T-helper 1 cell treated with Interleukin-12 subunit alpha and Interleukin-12 subunit beta and Interleukin-4 antibody, amounts not matched to agents 30 μg/mL and 1 μg/mL, for 36 hours (primary cell): ENCODE results near the gene BMPR2.
A peak's percentile ranks its signal among the peaks of the same experiment; 100 is the strongest.
"Not testable (repeated sequence)": the region's sequence is repeated elsewhere in the genome, so short reads cannot be mapped to it uniquely, and the experiment has no call there.

ENCODE experiments used
- H3K27ac Mint-ChIP-seq: one replicate; pipeline ENCODE4 v1.8.0; 2021; ENCODE audit warnings: mild to moderate bottlenecking, mixed read lengths
- H3K27me3 Mint-ChIP-seq: one replicate; pipeline ENCODE4 v1.8.0; 2021; ENCODE audit warnings: low read depth, mixed read lengths
- H3K36me3 Mint-ChIP-seq: one replicate; pipeline ENCODE4 v1.8.0; 2021; ENCODE audit warnings: low read depth, mixed read lengths
- H3K4me1 Mint-ChIP-seq: one replicate; pipeline ENCODE4 v1.8.0; 2021; ENCODE audit warnings: low read depth, mixed read lengths
- H3K4me3 Mint-ChIP-seq: one replicate; pipeline ENCODE4 v1.8.0; 2021; ENCODE audit warnings: mild to moderate bottlenecking, moderate library complexity, mixed read lengths
- H3K9me3 Mint-ChIP-seq: one replicate; pipeline ENCODE4 v1.8.0; 2021; ENCODE audit warnings: mixed read lengths

Gene BMPR2

DNA sequence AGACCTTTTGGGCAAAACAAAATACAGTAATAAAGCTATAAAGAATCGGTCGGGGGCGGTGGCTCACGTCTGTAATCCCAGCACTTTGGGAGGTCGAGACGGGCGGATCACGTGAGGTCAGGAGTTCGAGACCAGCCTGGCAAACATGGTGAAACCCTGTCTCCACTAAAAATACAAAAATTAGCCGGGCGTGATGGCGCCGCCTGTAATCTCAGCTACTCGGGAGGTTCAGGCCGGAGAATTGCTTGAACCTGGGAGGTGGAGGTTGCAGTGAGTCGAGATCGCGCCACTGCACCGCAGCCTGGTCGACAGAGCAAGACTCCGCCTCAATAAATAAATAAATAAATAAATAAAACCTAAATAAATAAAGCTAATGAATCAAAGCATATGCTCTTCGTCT lies 1.7 kb upstream of the BMPR2 start:
- Mint-ChIP-seq H3K27me3 (peaks cover 21% of the 10 kb centered on the region), H3K4me1 (peaks cover 22% of the 10 kb centered on the region), H3K4me3 (peak overlapping the region; percentile 31)
- H3K9me3 Mint-ChIP-seq, H3K36me3 Mint-ChIP-seq, H3K27ac Mint-ChIP-seq: not testable (repeated sequence)

DNA sequence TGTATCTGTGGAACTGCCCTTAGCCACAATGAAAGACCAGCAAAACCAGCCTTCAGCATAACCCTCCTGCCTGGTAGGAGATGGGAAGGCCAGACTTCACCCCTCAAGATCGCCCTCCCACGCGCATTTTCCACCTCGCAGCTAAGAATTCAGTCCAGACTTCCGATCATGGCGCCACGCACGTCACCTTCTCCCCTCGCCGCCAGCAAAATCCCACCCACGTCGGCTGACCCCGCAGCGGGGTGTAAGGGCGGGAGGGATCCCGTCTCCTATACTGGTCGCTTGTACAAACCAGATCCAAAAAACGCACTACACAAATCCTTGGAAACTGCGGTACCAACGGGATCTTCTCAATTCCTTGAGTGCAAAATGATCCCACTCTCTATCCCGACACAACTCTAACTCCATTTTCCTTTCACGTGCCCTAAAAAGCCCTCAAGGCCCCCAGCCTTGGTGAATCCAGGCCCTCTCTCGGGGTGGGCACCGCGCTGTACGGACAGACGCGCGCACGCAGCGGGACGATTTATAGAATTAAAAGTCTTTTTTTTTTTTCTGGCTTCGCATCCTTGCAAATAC lies 1.0 kb upstream of the BMPR2 start:
- Mint-ChIP-seq H3K4me1 (peaks cover 26% of the 10 kb centered on the region), H3K4me3 (peak overlapping the region; percentile 97), H3K27me3 (peaks cover 21% of the 10 kb centered on the region), H3K9me3 (no peaks in the 10 kb centered on the region), H3K36me3 (no peaks in the 10 kb centered on the region), H3K27ac (peak overlapping the region; percentile 74)

DNA sequence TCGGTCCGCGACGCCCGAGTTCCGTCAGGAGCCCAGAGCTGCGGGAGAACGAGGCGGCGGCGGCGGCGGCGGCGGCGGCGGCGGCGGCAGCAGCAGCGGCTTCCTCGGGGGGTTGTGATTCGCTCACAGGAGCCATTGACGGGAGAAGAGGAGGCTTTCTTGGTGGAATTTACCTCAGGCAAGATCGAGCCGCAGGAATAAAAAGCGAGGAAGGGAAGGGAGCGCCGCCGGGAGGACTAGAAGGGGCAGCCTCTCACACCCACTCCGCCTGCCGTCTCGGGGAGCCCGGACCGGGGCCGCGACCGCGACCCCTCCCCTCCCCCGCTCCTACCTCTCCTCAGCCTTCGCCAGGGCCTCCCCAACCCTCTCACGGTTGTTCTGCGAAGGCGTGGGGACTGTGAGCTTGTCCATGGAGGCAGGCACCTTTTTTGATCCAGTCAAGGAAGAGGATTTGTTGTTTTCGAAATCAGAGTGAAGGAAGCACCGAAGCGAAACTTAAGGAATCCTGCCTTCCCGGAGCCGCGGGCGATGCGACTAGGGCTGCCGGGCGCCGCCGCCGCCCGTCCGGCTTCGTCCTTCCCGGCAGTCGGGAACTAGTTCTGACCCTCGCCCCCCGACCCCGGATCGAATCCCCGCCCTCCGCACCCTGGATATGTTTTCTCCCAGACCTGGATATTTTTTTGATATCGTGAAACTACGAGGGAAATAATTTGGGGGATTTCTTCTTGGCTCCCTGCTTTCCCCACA lies 506 bp downstream of the BMPR2 start:
- Mint-ChIP-seq H3K27ac (peak overlapping the region; percentile 80), H3K4me1 (peaks cover 26% of the 10 kb centered on the region), H3K36me3 (peaks cover 3% of the 10 kb centered on the region), H3K27me3 (peaks cover 21% of the 10 kb centered on the region), H3K4me3 (peak overlapping the region; percentile 97), H3K9me3 (no peaks in the 10 kb centered on the region)

DNA sequence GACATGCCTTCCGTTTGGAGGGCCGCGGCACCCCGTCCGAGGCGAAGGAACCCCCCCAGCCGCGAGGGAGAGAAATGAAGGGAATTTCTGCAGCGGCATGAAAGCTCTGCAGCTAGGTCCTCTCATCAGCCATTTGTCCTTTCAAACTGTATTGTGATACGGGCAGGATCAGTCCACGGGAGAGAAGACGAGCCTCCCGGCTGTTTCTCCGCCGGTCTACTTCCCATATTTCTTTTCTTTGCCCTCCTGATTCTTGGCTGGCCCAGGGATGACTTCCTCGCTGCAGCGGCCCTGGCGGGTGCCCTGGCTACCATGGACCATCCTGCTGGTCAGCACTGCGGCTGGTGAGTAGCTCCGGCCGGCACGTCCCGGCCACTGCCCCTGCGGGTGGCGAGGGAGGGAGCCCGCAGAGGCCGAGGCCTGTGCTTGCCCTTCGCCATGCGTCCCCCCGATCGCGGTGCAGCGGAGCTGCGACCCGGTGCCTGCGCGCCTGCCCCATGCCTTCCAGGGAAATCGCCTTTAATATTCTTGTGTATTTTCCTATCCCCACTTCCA lies 1.2 kb downstream of the BMPR2 start:
- peak overlapping the region; percentile 97 for H3K4me3 Mint-ChIP-seq
- H3K4me1 Mint-ChIP-seq = peaks cover 26% of the 10 kb centered on the region
- peak overlapping the region; percentile 80 for H3K27ac Mint-ChIP-seq
- H3K9me3 Mint-ChIP-seq = no peaks in the 10 kb centered on the region
- H3K36me3 Mint-ChIP-seq = peaks cover 3% of the 10 kb centered on the region
- peaks cover 17% of the 10 kb centered on the region for H3K27me3 Mint-ChIP-seq

DNA sequence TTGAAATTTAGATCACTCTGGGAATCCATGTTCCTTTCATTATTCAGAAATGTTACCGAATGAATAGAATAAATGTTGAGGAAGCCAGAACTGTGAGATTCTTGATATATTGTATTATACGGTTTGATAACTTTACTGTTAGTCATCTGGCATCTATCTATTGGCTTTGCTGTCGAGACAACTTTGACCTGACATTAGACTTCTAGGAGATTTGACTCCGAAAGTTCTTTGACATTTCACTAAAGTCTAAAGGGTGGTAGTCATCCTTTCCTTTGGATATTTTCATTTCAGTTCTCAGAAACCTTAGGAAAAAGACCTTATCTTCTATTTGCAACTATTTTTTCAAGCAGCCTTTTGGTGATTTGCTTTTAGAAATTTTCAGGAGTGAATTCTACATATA lies 1.9 kb downstream of the BMPR2 start:
- no peak overlapping the region for H3K27ac Mint-ChIP-seq

DNA sequence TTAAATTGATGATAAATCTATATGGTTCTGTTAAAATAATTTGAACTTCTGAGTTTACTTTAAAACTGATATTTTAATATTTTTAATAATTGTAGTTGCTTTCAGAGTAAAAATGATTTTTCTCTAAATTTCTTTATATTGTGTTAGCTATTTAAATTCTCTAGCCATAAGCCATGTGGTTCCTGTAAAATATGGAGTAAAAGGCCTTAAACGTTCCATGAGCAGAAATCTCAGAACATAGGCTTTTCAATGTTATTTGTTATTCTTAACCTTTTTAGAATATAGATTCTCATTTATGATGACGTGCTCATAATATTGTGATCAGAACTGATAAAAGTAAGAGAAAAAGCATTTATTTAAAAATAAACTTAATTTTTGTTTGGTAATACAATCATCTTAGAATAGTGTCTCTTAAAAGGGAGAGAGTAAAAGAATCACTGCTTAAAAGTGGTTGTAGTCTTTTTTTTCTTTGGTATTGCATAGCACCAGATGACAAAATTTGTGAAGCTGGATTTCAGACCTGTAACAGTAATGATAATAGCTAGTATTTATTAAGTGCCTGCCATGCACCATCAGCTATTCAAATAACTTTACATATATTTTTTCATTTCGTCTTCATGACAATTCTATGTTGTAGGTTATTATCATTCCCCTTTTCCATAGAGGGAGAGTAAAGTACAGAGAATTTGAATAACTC lies 2.7 kb downstream of the BMPR2 start:
- no peak overlapping the region for H3K4me3 Mint-ChIP-seq
- H3K9me3 Mint-ChIP-seq = no peaks in the 10 kb centered on the region
- peaks cover 14% of the 10 kb centered on the region for H3K27me3 Mint-ChIP-seq
- no peak overlapping the region for H3K27ac Mint-ChIP-seq
- peaks cover 3% of the 10 kb centered on the region for H3K36me3 Mint-ChIP-seq
- H3K4me1 Mint-ChIP-seq = peaks cover 26% of the 10 kb centered on the region

More for the DNA sequence above, 1.9 kb downstream of the BMPR2 start:
- Mint-ChIP-seq H3K4me3 (peak overlapping the region; percentile 97), H3K9me3 (no peaks in the 10 kb centered on the region), H3K27me3 (peaks cover 17% of the 10 kb centered on the region), H3K36me3 (peaks cover 3% of the 10 kb centered on the region), H3K4me1 (peaks cover 26% of the 10 kb centered on the region)

DNA sequence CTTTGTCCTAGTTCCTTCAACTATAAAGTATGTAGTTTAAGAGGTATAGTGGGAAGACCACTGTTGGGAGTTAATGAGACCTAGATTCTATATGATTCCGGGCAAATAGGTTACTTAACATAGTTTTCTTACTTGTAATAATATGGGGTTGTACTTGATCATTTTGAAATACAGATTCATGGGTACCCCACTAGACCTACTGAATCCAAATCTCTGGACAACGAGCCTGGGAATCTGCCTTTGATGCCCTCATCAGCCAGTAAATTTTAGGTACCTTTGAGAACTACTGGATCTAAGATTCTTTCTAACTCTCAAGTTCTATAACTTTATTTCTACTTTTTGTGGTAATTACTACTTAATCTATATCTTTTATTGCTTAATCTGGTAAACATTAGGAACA lies 6.6 kb downstream of the BMPR2 start:
- Mint-ChIP-seq H3K9me3 (no peaks in the 10 kb centered on the region), H3K27ac (no peak overlapping the region), H3K36me3 (peaks cover 3% of the 10 kb centered on the region), H3K4me3 (no peak overlapping the region), H3K27me3 (no peaks in the 10 kb centered on the region), H3K4me1 (peaks cover 18% of the 10 kb centered on the region)

DNA sequence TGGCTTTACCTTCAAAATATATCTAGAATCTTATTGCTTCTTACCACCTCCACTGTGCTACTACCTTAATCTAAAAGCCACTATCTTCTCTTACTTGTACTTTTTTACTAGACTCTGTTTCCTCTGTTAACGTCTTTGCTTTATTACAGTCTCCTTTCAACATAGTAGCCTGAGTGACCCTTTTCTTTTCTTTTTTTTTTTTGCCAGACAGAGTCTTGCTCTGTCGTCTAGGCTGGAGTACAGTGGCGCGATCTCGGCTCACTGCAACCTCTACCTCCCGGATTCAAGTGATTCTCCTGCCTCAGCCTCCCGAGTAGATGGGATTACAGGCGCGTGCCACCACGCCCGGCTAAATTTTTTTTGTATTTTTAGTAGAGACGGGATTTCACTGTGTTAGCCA lies 10.4 kb downstream of the BMPR2 start:
- H3K9me3 Mint-ChIP-seq, H3K27ac Mint-ChIP-seq, H3K36me3 Mint-ChIP-seq, H3K27me3 Mint-ChIP-seq, H3K4me3 Mint-ChIP-seq, H3K4me1 Mint-ChIP-seq: not testable (repeated sequence)

DNA sequence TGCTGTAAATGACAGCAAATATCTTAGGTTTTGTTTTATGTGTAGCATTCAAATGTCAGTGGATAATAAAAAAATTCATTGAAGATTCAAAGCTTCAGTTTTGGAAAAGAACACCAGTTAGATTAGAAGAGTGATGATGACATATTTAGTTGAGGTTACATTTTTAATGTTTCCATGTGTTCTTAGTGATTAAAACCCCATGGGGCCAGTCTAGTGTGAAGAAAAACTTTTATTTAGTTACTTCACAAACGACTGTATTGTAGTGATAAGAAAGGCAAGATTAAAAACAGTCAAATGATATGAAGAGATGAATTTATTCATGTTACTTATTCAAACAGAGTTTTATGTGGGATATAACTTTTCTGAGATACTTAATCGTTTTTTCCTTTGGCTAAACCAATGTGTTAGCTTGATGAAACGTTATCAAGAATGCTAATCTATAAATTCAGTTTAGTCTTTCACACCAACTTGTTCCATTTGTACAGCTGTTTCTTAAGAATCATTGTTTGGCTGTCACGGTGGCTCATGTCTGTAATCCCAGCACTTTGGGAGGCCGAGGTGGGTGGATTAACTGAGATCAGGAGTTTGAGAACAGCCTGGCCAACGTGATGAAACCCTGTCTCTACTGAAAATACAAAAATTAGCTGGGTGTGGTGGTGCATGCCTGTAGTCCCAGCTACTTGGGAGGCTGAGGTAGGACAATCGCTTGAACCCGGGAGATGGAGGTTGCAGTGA lies 11.6 kb downstream of the BMPR2 start:
- Mint-ChIP-seq H3K27ac (no peak overlapping the region), H3K4me1 (peaks cover 3% of the 10 kb centered on the region), H3K4me3 (no peak overlapping the region), H3K27me3 (no peaks in the 10 kb centered on the region), H3K9me3 (no peaks in the 10 kb centered on the region), H3K36me3 (no peaks in the 10 kb centered on the region)

DNA sequence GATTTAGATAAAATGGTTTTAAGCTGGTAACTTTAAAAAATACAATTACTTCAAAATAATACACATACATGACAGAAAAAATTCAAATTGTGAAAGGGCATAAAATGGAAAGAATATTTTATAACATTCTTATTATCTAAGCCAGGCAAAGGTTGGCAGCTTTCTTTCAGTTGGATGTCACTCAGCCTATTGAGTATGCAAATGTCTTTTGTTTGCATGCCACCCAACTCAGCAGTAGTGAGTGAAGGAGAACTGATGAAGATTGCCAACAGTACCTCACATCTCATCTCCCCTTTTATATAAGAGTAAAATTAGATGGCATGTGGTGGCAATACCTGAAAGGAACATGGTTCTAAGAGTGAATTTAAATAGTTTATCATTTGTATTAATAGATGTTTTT lies 24.8 kb downstream of the BMPR2 start:
- H3K27ac Mint-ChIP-seq = no peak overlapping the region
- H3K4me3 Mint-ChIP-seq = no peak overlapping the region
- no peaks in the 10 kb centered on the region for H3K36me3 Mint-ChIP-seq
- H3K9me3 Mint-ChIP-seq = no peaks in the 10 kb centered on the region
- H3K27me3 Mint-ChIP-seq = no peaks in the 10 kb centered on the region
- H3K4me1 Mint-ChIP-seq = no peaks in the 10 kb centered on the region

DNA sequence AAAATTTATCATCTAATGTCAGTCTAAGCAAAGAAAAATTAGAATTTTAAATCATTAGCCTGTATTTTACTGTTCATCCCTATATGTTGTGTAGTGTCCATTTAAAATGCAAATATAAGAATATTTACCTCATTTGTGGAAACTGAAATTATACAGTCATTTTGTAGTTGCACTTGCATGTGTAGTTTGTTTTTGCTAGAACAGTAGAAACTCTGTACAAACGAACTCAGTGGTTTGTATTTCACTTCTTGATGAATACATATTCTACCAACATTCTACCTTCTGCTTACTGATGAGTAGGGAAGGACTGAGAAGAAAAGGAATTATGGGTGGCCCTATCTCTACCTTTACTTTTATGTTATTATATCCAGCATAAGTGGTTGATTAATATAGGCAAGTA lies 29.7 kb downstream of the BMPR2 start:
- Mint-ChIP-seq H3K4me3 (no peak overlapping the region), H3K27me3 (no peaks in the 10 kb centered on the region)

DNA sequence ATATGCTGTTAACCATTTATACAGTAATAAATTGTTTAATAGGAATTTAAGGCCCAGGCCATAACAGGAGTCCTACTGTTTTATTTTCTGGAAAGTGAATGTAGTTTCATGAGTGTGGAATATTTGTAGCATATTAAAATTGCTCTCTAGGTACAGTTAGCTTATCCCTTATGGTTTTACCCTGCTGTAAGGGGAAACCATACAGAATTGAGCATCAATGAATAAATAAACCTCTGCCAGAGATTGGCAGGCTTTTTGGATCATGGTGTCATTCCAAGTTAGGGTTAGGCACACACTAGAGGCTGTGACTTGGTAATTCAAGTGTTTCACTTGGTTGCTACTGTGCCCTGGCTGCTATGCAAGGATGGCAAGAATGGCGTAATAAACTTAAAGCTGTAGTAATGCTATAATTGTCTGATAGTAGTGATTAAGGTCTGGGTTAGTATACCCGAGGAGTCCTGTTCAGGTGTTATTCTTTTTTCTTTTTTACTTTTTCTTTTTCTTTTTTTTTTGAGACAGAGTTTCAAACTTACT lies 30.4 kb downstream of the BMPR2 start:
- H3K9me3 Mint-ChIP-seq = no peaks in the 10 kb centered on the region
- no peaks in the 10 kb centered on the region for H3K36me3 Mint-ChIP-seq
- H3K4me3 Mint-ChIP-seq = no peak overlapping the region

More for the DNA sequence above, 29.7 kb downstream of the BMPR2 start:
- H3K27ac Mint-ChIP-seq = no peak overlapping the region
- no peaks in the 10 kb centered on the region for H3K9me3 Mint-ChIP-seq
- H3K4me1 Mint-ChIP-seq = no peaks in the 10 kb centered on the region
- H3K36me3 Mint-ChIP-seq = no peaks in the 10 kb centered on the region

DNA sequence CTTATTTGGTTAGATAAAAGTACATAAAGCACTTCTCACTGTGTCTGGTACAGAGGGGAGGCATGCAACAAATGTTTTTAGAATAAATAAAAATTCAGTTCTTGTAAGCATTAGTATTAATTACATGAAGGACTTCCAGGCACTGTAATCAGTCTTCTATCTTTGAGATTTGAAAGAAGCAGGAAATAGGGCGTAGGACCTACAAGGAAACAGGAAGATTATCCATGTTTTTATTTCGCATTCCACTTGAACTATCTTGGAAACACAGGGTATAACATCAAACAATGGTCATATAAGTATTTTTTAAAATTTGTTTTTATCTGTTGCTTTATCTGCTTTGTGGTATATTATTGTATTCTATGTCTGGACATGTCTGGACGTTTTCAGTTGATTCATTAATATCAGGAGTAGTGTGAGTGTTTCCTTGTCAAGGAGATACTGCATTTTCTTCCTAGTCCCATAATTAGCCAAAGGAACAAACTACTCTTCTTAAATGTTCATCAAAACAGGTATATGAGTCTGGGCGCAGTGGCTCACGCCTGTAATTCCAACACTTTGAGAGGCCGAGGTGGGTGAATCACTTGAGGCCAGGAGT lies 32.5 kb downstream of the BMPR2 start:
- no peaks in the 10 kb centered on the region for H3K27me3 Mint-ChIP-seq
- H3K27ac Mint-ChIP-seq = no peak overlapping the region
- no peaks in the 10 kb centered on the region for H3K36me3 Mint-ChIP-seq
- H3K4me3 Mint-ChIP-seq = no peak overlapping the region
- no peaks in the 10 kb centered on the region for H3K4me1 Mint-ChIP-seq
- no peaks in the 10 kb centered on the region for H3K9me3 Mint-ChIP-seq

More for the DNA sequence above, 30.4 kb downstream of the BMPR2 start:
- Mint-ChIP-seq H3K27me3 (no peaks in the 10 kb centered on the region), H3K27ac (no peak overlapping the region), H3K4me1 (no peaks in the 10 kb centered on the region)

DNA sequence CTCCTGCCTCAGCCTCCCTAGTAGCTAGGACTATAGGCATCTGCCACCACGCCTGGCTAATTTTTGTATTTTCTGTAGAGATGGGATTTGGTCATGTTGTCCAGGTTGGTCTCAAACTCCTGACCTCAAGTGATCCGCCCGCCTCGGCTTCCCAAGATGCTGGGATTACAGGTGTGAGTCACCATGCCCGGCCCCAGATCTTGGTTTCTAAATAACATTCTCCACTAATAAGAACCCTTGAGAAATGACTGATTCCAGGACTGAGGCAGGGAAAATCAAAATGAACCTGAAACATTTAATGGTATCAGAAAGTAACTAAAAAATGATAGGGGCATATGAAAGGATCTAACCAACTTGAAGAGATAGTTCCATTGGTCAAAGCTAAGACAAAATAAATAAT lies 34.0 kb downstream of the BMPR2 start:
- no peaks in the 10 kb centered on the region for H3K27me3 Mint-ChIP-seq
- H3K36me3 Mint-ChIP-seq = no peaks in the 10 kb centered on the region
- H3K4me1 Mint-ChIP-seq = no peaks in the 10 kb centered on the region
- no peak overlapping the region for H3K27ac Mint-ChIP-seq
- no peaks in the 10 kb centered on the region for H3K9me3 Mint-ChIP-seq
- no peak overlapping the region for H3K4me3 Mint-ChIP-seq
